Measurements from ENCODE around the gene RGS9BP. TPM values are rescaled to one million over a fixed set of nuclear protein-coding genes. Genes with fewer than 3 reads are reported as not detected.

Gene RGS9BP
- total RNA-seq, 4 donors from 2014 or later, result 0.19 to 0.79 (median 0.28) TPM

DNA sequence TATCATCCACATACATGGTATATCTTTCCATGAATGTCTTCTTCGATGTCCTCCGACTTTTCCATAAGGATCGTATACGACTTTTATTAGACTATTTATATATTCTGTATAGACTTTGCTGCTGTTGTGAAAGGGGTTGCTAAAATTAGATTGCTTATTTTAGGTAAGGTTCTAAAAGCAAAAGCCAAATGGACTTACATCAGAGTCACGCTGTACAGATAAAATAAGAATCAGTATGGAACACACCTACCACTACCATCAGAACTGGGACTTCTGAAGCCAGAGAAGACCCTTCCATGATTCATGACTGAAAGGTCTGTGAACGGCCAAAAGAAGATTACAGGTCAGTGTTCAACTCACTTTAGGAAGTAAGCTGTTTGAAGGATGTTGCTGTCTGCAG lies 9.6 kb upstream of the RGS9BP start:
- no peak for DNase-seq (ENCODE audit: low spot score)
- ATAC-seq (ENCODE audit: low FRiP score), result no peak
- TF ChIP-seq, protein P1, sequence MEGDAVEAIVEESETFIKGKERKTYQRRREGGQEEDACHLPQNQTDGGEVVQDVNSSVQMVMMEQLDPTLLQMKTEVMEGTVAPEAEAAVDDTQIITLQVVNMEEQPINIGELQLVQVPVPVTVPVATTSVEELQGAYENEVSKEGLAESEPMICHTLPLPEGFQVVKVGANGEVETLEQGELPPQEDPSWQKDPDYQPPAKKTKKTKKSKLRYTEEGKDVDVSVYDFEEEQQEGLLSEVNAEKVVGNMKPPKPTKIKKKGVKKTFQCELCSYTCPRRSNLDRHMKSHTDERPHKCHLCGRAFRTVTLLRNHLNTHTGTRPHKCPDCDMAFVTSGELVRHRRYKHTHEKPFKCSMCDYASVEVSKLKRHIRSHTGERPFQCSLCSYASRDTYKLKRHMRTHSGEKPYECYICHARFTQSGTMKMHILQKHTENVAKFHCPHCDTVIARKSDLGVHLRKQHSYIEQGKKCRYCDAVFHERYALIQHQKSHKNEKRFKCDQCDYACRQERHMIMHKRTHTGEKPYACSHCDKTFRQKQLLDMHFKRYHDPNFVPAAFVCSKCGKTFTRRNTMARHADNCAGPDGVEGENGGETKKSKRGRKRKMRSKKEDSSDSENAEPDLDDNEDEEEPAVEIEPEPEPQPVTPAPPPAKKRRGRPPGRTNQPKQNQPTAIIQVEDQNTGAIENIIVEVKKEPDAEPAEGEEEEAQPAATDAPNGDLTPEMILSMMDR (IDR thresholded peaks at IDR 0.05), result no peak

DNA sequence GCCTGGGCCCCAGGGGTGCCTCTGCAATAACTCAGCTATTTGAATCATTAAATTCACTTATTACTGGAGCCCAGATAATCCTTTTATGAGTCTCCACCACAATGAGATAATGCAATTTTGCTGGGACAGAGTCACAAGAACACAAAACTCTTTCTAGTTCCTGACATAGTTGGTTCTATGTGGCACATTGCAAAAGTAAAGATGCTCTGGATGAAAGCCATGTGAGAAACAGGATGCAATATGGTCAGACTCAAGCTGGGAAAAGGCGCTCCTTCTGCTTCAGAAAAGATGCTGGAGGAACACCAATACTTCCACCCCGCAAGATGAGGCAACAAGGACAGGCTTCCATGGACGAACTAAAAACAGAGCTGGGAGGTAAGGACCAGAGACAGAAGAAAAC lies 6.3 kb upstream of the RGS9BP start:
- DNase-seq (ENCODE audit: low spot score) (no peak), ATAC-seq (ENCODE audit: low FRiP score) (no peak)
- TF ChIP-seq, protein P1 (IDR thresholded peaks at IDR 0.05), result no peak

DNA sequence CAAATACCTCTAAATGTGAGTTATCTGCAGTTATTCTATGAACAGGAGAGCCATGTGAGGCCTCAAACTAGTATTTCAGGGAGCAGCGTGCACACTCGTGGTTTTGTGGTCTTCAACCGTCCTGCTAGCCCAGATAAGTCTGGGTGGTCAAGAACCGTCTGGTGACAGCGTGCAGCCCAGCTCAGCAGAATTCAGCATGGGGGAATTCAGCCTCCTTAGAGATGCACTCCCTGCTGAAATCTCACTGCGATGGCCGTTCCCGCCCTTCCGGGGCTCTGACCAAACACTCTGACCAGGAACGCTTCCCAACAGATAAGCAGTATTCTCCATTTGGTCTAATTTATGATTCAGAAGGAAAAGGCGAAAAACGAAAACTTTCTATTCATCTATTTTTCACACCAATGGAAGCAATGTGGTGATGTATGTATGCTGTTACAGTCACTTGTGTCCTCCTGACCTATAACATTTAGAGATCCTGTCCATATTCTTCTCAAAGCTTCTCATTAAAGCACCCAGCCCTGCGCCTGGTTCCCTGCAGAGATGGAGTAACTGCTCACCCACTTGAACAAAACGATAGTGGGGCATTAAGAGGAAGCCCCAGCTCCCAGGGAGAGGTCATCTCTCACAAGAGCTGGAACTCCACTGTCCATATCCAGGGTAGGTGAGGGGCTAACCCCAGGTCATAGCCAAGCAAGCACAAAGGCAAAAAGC lies 3.6 kb upstream of the RGS9BP start:
- ATAC-seq (ENCODE audit: low FRiP score) (no peak), DNase-seq (ENCODE audit: low spot score) (no peak)
- TF ChIP-seq, protein P1 (IDR thresholded peaks at IDR 0.05), result no peak

DNA sequence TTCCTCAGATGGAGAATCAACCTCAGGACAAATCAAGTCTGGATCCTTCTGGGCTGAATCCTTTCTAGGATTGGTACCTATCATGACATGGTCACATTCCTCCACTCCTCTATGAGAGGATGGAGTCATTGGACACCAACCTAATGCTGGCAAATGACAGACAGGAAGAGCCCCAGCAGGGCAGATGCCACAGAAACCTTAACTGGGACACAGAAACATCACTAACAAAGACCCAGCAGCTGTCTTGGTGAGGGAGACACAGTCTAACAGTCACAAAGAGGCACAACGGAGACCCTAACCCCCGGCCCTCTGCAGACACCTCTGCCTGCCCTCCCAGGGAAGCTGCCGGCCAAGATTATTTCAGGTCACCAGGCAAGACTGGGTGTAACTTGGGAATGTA lies 2.8 kb upstream of the RGS9BP start:
- DNase-seq (ENCODE audit: low spot score), result no peak
- ATAC-seq (ENCODE audit: low FRiP score), result no peak
- TF ChIP-seq, protein P1 (IDR thresholded peaks at IDR 0.05), result no peak

DNA sequence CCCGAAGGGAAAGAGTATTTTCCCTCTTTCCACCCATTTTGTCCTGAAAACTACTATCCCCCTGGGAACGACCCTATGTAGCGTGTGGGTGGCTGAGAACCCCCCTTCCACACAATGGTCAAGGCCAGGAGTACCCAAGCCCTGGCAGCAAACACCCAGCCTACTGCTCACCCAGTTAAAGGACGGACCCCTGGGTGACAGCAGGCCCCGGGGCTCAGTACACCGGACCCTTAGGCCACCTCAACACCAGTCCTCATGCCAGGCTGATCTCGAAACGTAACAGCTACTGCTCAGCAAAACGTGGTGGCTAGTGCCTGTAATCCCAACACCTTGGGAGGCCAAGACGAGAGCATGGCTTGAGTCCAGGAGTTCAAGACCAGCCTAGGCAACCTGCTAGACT lies 2.1 kb upstream of the RGS9BP start:
- ATAC-seq (ENCODE audit: low FRiP score), result no peak
- DNase-seq (ENCODE audit: low spot score), result no peak
- TF ChIP-seq, protein P1 (IDR thresholded peaks at IDR 0.05), result no peak

DNA sequence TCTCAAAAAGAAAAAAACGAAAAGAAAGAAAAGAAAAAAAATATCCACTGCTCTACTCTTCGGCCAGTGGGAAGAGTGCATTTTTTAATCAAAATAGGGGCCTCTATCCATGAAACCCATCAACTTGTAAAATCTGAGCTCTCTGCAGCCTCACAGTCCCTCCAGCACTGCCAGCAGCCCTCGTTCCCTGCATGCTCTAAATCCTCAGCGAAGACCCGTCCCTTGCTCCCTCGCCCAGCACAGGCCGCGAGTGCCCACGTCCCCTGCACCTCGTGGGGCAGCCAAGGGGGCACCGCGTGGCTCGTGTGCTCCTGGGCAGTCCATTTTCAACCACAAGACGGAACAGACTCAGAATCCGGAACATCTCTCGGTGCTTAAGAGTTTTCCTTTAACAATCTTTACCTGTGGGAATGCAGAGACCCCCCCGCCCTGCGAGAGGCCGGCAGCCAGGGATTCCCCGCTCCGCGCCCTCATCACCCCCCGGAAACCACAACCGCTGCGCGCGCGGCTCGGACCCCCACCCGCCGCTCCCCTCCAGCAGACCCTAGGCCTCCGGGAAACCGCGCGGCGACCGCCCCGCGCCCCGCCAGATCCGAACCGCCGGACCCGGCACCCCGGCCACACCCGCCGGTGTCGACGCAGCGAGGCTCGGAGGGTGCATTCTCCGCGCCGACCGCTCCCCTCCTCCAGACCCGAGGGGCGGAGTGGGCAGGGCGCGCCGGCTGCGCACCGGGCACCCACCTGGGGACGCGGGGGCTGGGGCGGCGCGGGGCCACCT lies 1.3 kb upstream of the RGS9BP start:
- ATAC-seq (ENCODE audit: low FRiP score), result no peak
- TF ChIP-seq, protein P1 (IDR thresholded peaks at IDR 0.05), result no peak
- DNase-seq (ENCODE audit: low spot score), result no peak
